ENCODE measurements around the gene GPR42. TPM values are rescaled to one million over a fixed set of nuclear protein-coding genes. Genes with fewer than 3 reads are reported as not detected.

Gene GPR42
- total and polyA plus RNA-seq, 2 experiments from 2014 or later: 0.33 TPM; not detected in 1

- Histone ChIP-seq H3K4me3 (no peak overlapping the region), H3K4me1 (ENCODE audit: low read depth) (no peaks in the 10 kb centered on the region), H3K9me3 (ENCODE audit: low read depth) (no peaks in the 10 kb centered on the region), H3K36me3 (no peaks in the 10 kb centered on the region), H3K27me3 (no peaks in the 10 kb centered on the region), H3K27ac (no peak overlapping the region)
- no peak for TF ChIP-seq CTCF (IDR thresholded peaks at IDR 0.05; ENCODE audit: low read depth, low read length)
- DNase-seq (ENCODE audit: low read depth in 1 of 2, low spot score in 1 of 2): no peak
Measured at GRCh38 chr19:35341565-35342225, 29.2 kb upstream of the GPR42 start.

DNA sequence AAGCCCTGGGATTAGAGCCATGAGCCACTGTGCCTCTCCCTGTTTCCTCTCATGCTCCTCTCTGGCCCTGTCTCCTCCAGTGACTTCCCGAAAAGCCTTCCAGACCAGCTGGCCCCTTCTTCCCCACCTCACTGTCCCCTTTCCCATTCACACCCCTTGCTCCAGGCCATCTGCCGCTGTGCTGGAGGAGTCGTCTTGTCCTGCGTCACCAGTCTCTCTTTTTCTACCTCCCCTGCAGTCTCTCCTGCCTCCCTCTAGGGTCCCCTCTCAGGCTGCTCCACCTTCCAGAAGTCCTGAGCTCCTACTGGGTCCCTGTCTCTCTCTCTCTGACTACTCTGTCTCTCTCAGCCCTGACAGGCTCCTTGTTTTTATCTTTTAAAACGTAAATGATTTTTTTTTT is 28.4 kb upstream of the GPR42 start:
- H3K36me3 ChIP-seq: no peaks in the 10 kb centered on the region
- DNase-seq (ENCODE audit: low read depth in 1 of 2, low spot score in 1 of 2): no peak
- TF ChIP-seq CTCF (IDR thresholded peaks at IDR 0.05; ENCODE audit: low read depth, low read length): no peak
- H3K27ac ChIP-seq: no peak overlapping the region
- H3K4me1 ChIP-seq (ENCODE audit: low read depth): no peaks in the 10 kb centered on the region
- H3K27me3 ChIP-seq: no peaks in the 10 kb centered on the region
- no peak overlapping the region for H3K4me3 ChIP-seq
- no peaks in the 10 kb centered on the region for H3K9me3 ChIP-seq (ENCODE audit: low read depth)

GRCh38 chr19:35344511-35345031 is 26.3 kb upstream of the GPR42 start:
- H3K36me3 ChIP-seq: no peaks in the 10 kb centered on the region
- no peak for TF ChIP-seq CTCF (IDR thresholded peaks at IDR 0.05; ENCODE audit: low read depth, low read length)
- no peaks in the 10 kb centered on the region for H3K4me1 ChIP-seq (ENCODE audit: low read depth)
- no peak overlapping the region for H3K27ac ChIP-seq
- no peaks in the 10 kb centered on the region for H3K27me3 ChIP-seq
- no peak overlapping the region for H3K4me3 ChIP-seq
- no peaks in the 10 kb centered on the region for H3K9me3 ChIP-seq (ENCODE audit: low read depth)
- no peak for DNase-seq (ENCODE audit: low read depth in 1 of 2, low spot score in 1 of 2)

- H3K27me3 ChIP-seq: no peaks in the 10 kb centered on the region
- H3K9me3 ChIP-seq (ENCODE audit: low read depth): no peaks in the 10 kb centered on the region
- no peak for DNase-seq (ENCODE audit: low read depth in 1 of 2, low spot score in 1 of 2)
- no peaks in the 10 kb centered on the region for H3K4me1 ChIP-seq (ENCODE audit: low read depth)
- no peak overlapping the region for H3K4me3 ChIP-seq
- no peaks in the 10 kb centered on the region for H3K36me3 ChIP-seq
- no peak for TF ChIP-seq CTCF (IDR thresholded peaks at IDR 0.05; ENCODE audit: low read depth, low read length)
- no peak overlapping the region for H3K27ac ChIP-seq
Measured at GRCh38 chr19:35345671-35346111, 25.2 kb upstream of the GPR42 start.

DNA sequence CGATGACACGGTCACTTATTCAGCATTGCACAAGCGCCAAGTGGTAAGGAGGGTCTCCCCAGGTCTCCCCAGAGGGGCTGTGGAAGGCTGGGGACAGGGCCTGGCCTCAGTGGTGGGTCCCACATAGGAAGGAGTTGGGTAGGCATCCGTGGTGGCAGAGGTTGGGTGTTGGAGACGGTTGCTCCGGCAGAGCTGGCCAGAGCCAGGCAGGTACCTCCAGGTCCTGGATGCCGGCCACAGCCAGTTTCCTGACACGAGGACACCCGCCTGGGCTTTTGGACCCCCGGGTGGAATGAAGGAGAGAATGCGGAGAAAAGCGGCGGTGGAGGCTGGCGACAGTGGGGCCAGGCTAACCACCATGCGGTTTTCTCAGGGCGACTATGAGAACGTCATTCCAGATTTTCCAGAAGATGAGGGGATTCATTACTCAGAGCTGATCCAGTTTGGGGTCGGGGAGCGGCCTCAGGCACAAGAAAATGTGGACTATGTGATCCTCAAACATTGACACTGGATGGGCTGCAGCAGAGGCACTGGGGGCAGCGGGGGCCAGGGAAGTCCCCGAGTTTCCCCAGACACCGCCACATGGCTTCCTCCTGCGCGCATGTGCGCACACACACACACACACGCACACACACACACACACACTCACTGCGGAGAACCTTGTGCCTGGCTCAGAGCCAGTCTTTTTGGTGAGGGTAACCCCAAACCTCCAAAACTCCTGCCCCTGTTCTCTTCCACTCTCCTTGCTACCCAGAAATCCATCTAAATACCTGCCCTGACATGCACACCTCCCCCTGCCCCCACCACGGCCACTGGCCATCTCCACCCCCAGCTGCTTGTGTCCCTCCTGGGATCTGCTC is 24.4 kb upstream of the GPR42 start:
- H3K4me3 ChIP-seq: no peak overlapping the region
- no peaks in the 10 kb centered on the region for H3K27me3 ChIP-seq
- no peak for TF ChIP-seq CTCF (IDR thresholded peaks at IDR 0.05; ENCODE audit: low read depth, low read length)
- H3K36me3 ChIP-seq: no peaks in the 10 kb centered on the region
- H3K4me1 ChIP-seq (ENCODE audit: low read depth): no peaks in the 10 kb centered on the region
- no peak for DNase-seq (ENCODE audit: low read depth in 1 of 2, low spot score in 1 of 2)
- H3K27ac ChIP-seq: no peak overlapping the region
- H3K9me3 ChIP-seq (ENCODE audit: low read depth): no peaks in the 10 kb centered on the region

Measured in cardiac muscle cell (in vitro differentiated cells and primary cell).